Type B pancreatic cell (in vitro differentiated cells): ENCODE measurements around the gene LIPE. TPM values are rescaled to one million over a fixed set of nuclear protein-coding genes. Genes with fewer than 3 reads are reported as not detected.

Experiments
- DNase-seq: peaks from one replicate; pipeline ENCODE4 v3.0.0; 2021; ENCODE audit warnings: mixed read lengths; ENCODE audit not compliant: unreplicated experiment; ENCODE audit errors: extremely low spot score
- H3K27ac Mint-ChIP-seq: 2 replicates; pipeline ENCODE4 v1.8.0; 2021; ENCODE audit warnings: mild to moderate bottlenecking, mixed read lengths
- H3K27me3 Mint-ChIP-seq: 2 replicates; pipeline ENCODE4 v1.8.0; 2021; ENCODE audit warnings: mixed read lengths
- H3K36me3 Mint-ChIP-seq: 2 replicates; pipeline ENCODE4 v1.8.0; 2021; ENCODE audit warnings: mixed read lengths
- H3K4me1 Mint-ChIP-seq: one replicate; pipeline ENCODE4 v1.8.0; 2021; ENCODE audit warnings: mixed read lengths; ENCODE audit not compliant: unreplicated experiment
- H3K4me3 Mint-ChIP-seq: 2 replicates; pipeline ENCODE4 v1.8.0; 2021; ENCODE audit warnings: mild to moderate bottlenecking, mixed read lengths
- H3K9me3 Mint-ChIP-seq: 2 replicates; pipeline ENCODE4 v1.8.0; 2021; ENCODE audit warnings: mixed read lengths
- total RNA-seq: library from RNA; stranded (reverse); gene quantifications from 2 replicates; pipeline ENCODE4 v1.2.1, GENCODE V29; 2021; ENCODE audit warnings: low replicate concordance
- TF ChIP-seq, protein P1 (sequence below): fragments of 200-600 bp; sonication (generic); conservative IDR thresholded peaks from 2 replicates; pipeline ENCODE4 v1.5.0; 2021; ENCODE audit warnings: antibody characterized with exemption, mild to moderate bottlenecking

The LIPE gene
- total RNA-seq, 1 donor from 2014 or later: 17.9 TPM

DNA sequence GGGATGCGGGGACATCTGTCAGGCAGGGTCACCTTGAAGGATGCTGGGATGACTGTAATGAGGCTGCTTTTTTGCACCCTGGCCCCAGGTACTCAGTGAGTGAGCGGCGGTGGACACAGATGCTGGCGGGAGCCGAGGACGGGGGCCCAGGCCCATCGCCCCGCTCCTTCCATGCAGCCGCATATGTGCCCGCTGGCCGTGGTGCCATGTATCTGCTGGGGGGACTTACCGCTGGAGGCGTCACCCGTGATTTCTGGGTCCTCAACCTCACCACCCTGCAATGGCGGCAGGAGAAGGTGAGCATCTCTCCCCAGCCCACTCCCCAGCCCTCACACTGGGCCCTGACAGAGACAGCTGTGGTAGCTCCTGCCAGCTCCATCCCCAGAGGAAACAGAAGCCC is 70.5 kb downstream of the LIPE start:
- Mint-ChIP-seq H3K36me3 (peaks cover 15% of the 10 kb centered on the region), H3K27me3 (no peaks in the 10 kb centered on the region), H3K4me1 (no peaks in the 10 kb centered on the region), H3K27ac (no peak overlapping the region), H3K9me3 (no peaks in the 10 kb centered on the region), H3K4me3 (no peak overlapping the region)
- DNase-seq: no peak
- TF ChIP-seq, protein P1, sequence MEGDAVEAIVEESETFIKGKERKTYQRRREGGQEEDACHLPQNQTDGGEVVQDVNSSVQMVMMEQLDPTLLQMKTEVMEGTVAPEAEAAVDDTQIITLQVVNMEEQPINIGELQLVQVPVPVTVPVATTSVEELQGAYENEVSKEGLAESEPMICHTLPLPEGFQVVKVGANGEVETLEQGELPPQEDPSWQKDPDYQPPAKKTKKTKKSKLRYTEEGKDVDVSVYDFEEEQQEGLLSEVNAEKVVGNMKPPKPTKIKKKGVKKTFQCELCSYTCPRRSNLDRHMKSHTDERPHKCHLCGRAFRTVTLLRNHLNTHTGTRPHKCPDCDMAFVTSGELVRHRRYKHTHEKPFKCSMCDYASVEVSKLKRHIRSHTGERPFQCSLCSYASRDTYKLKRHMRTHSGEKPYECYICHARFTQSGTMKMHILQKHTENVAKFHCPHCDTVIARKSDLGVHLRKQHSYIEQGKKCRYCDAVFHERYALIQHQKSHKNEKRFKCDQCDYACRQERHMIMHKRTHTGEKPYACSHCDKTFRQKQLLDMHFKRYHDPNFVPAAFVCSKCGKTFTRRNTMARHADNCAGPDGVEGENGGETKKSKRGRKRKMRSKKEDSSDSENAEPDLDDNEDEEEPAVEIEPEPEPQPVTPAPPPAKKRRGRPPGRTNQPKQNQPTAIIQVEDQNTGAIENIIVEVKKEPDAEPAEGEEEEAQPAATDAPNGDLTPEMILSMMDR: no peak

DNA sequence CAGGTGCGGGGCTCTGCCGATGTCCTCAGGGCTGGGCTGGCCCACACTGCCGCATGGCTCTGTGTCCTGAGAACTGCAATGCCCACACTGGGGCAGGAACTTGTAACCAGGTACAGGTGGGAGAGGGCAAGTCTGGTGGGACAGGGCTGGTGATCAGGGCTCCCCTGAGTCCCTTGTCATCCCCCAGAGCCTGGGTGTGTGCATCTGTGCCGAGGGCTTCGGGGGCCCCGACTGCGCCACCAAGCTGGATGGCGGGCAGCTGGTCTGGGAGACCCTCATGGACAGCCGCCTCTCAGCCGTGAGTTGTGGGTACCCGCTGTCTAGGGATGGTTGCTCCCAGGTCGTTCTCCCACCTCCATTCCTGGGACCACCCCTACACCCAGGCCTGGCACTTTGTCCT is 71.3 kb downstream of the LIPE start:
- Mint-ChIP-seq H3K4me3 (no peak overlapping the region), H3K4me1 (no peaks in the 10 kb centered on the region), H3K36me3 (peaks cover 10% of the 10 kb centered on the region), H3K27ac (no peak overlapping the region), H3K9me3 (no peaks in the 10 kb centered on the region), H3K27me3 (no peaks in the 10 kb centered on the region)
- TF ChIP-seq, protein P1: no peak
- no peak for DNase-seq

GRCh38 chr19:42353341-42354015 is 73.7 kb downstream of the LIPE start:
- no peak overlapping the region for H3K27ac Mint-ChIP-seq
- TF ChIP-seq, protein P1: no peak
- H3K9me3 Mint-ChIP-seq: no peaks in the 10 kb centered on the region
- peaks cover 10% of the 10 kb centered on the region for H3K36me3 Mint-ChIP-seq
- H3K4me1 Mint-ChIP-seq: no peaks in the 10 kb centered on the region
- H3K27me3 Mint-ChIP-seq: no peaks in the 10 kb centered on the region
- DNase-seq: no peak
- H3K4me3 Mint-ChIP-seq: no peak overlapping the region

DNA sequence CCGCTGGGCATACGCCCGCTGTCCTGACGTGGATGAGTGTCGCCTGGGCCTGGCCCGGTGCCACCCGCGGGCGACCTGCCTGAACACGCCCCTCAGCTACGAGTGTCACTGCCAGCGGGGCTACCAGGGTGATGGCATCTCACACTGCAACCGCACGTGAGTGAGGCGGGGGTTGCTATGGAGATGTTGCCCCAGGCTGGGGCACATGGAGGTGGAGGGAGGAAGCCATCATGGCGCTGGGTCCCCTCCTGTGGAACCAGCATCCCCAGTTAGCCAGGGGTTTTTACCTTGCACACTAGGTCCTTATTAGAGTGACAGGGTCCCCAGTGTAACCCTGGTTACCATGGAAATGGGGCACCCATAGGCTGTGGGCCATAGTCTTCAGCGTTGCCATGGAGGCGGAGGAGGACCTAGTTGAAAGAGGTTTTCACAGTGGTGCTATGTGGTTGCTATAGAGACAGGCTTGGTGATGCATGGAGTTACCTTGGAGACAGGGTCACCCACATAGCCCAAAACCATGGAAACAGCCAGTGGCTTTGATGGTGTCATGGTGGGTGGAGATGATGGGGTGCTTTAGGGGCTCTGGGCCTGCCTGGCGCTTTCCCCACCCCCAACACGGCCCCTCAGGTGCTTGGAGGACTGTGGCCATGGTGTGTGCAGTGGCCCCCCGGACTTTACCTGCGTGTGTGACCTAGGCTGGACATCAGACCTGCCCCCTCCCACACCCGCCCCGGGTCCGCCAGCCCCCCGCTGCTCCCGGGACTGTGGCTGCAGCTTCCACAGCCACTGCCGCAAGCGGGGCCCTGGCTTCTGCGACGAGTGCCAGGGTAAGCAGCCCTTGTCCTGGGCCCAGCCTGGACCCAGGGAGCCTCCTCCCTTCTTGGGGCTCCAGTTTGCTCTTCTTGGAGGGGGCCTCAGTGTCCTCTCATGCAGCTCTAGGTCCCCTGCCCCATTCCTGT is 74.6 kb downstream of the LIPE start:
- Mint-ChIP-seq H3K4me3 (no peak overlapping the region), H3K27me3 (no peaks in the 10 kb centered on the region), H3K9me3 (no peaks in the 10 kb centered on the region), H3K4me1 (no peaks in the 10 kb centered on the region), H3K36me3 (peaks cover 7% of the 10 kb centered on the region), H3K27ac (no peak overlapping the region)
- DNase-seq: no peak
- TF ChIP-seq, protein P1: no peak

Other genes with a start within 250 kb of the LIPE start
- gene DEDD2, start 209.7 kb downstream of the LIPE start, total RNA-seq: 23.7 and 29.3 TPM in 2 replicates
- 18.2 and 19.3 TPM in 2 replicates for gene ZNF526, start 207.1 kb downstream of the LIPE start, total RNA-seq
- gene GSK3A, start 184.8 kb downstream of the LIPE start, total RNA-seq: 43.5 and 49.1 TPM in 2 replicates
- 54.9 and 78.9 TPM in 2 replicates for gene ERF, start 172.3 kb downstream of the LIPE start, total RNA-seq
- gene CIC, start 158.1 kb downstream of the LIPE start, total RNA-seq: 44.8 and 70.3 TPM in 2 replicates
- 2.2 and 2.4 TPM in 2 replicates for gene PRR19, start 125.3 kb downstream of the LIPE start, total RNA-seq
- gene PAFAH1B3, start 124.8 kb downstream of the LIPE start, total RNA-seq: 50.3 and 97.4 TPM in 2 replicates
- gene TMEM145, start 114.1 kb downstream of the LIPE start, total RNA-seq: 0.88 and 3.6 TPM in 2 replicates
- 30.7 and 49.5 TPM in 2 replicates for gene MEGF8, start 101.8 kb downstream of the LIPE start, total RNA-seq
- gene CNFN, start 37.1 kb downstream of the LIPE start, total RNA-seq: 3.3 and 5.6 TPM in 2 replicates
- 1.0 and 3.2 TPM in 2 replicates for gene CXCL17, start 15.6 kb upstream of the LIPE start, total RNA-seq
- gene CEACAM1, start 101.1 kb upstream of the LIPE start, total RNA-seq: 19.1 and 28.8 TPM in 2 replicates
- not detected in 2 replicates for gene CEACAM8, start 167.5 kb upstream of the LIPE start, total RNA-seq